ENCODE data around the gene CAMK1.
A peak's percentile ranks its signal among the peaks of the same experiment; 100 is the strongest.

Gene CAMK1

GRCh38 chr3:9769426-9770275, at the start of gene CAMK1:
CAMK1 (minus strand) TSS chr3:9769947; CDS start chr3:9767749, 2,198 bp downstream.
- Histone ChIP-seq H3K36me3 (ENCODE audit: control insufficient read depth, low read length) (no peaks in the 10 kb centered on the region), H3K4me2 (ENCODE audit: low read length) (peak within 1 kb of the TSS; percentile 70), H3K9me3 (ENCODE audit: control insufficient read depth, insufficient read depth, low read length) (no peaks in the 10 kb centered on the region), H3F3A (ENCODE audit: control insufficient read depth, insufficient read depth) (0 out of 2 replicates have a peak, but pooled peaks cover 2% of the 10 kb centered on the region), H3K4me1 (ENCODE audit: control insufficient read depth, low read length) (peaks cover 27% of the 10 kb centered on the region), H4K20me1 (ENCODE audit: control insufficient read depth, insufficient read depth, low read depth, low read length) (no peaks in the 10 kb centered on the region), H3K9me2 (replicated peaks; ENCODE audit: control insufficient read depth, low read length) (no peaks in the 10 kb centered on the region), H3K4me3 (ENCODE audit: low read length) (peak within 1 kb of the TSS; percentile 65), H3K27ac (ENCODE audit: low read depth, low read length) (no peak within 1 kb of the TSS), H3K79me2 (ENCODE audit: control insufficient read depth, low read length) (no peaks in the 10 kb centered on the region), H3K27me3 (ENCODE audit: control insufficient read depth, low read length) (peaks cover 11% of the 10 kb centered on the region)
- TF ChIP-seq, protein P1, sequence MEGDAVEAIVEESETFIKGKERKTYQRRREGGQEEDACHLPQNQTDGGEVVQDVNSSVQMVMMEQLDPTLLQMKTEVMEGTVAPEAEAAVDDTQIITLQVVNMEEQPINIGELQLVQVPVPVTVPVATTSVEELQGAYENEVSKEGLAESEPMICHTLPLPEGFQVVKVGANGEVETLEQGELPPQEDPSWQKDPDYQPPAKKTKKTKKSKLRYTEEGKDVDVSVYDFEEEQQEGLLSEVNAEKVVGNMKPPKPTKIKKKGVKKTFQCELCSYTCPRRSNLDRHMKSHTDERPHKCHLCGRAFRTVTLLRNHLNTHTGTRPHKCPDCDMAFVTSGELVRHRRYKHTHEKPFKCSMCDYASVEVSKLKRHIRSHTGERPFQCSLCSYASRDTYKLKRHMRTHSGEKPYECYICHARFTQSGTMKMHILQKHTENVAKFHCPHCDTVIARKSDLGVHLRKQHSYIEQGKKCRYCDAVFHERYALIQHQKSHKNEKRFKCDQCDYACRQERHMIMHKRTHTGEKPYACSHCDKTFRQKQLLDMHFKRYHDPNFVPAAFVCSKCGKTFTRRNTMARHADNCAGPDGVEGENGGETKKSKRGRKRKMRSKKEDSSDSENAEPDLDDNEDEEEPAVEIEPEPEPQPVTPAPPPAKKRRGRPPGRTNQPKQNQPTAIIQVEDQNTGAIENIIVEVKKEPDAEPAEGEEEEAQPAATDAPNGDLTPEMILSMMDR (IDR thresholded peaks at IDR 0.05; ENCODE audit: low read depth, low read length, poor library complexity, severe bottlenecking), result no peak
- no peak; the same call in 1 of the 2 replicates for TF ChIP-seq EZH2phosphoT487 (IDR thresholded peaks at IDR 0.05; ENCODE audit: borderline replicate concordance, low read length)

GRCh38 chr3:9818666-9819335, 49.1 kb upstream of the CAMK1 start:
- TF ChIP-seq EZH2phosphoT487 (IDR thresholded peaks at IDR 0.05; ENCODE audit: borderline replicate concordance, low read length), result no peak
- TF ChIP-seq, protein P1 (IDR thresholded peaks at IDR 0.05; ENCODE audit: low read depth, low read length, poor library complexity, severe bottlenecking), result no peak
- no peaks in the 10 kb centered on the region for H3K9me2 ChIP-seq (replicated peaks; ENCODE audit: control insufficient read depth, low read length)
- no peaks in the 10 kb centered on the region for H3K79me2 ChIP-seq (ENCODE audit: control insufficient read depth, low read length)
- H3K4me2 ChIP-seq (ENCODE audit: low read length), result no peak overlapping the region
- H4K20me1 ChIP-seq (ENCODE audit: control insufficient read depth, insufficient read depth, low read depth, low read length), result no peaks in the 10 kb centered on the region
- H3K36me3 ChIP-seq (ENCODE audit: control insufficient read depth, low read length), result no peaks in the 10 kb centered on the region; the same call in 1 of the 2 replicates
- no peaks in the 10 kb centered on the region for H3K4me1 ChIP-seq (ENCODE audit: control insufficient read depth, low read length)
- H3K27me3 ChIP-seq (ENCODE audit: control insufficient read depth, low read length), result no peaks in the 10 kb centered on the region
- H3K27ac ChIP-seq (ENCODE audit: low read depth, low read length), result no peak overlapping the region
- no peaks in the 10 kb centered on the region for H3F3A ChIP-seq (ENCODE audit: control insufficient read depth, insufficient read depth)
- no peaks in the 10 kb centered on the region for H3K9me3 ChIP-seq (ENCODE audit: control insufficient read depth, insufficient read depth, low read length)
- H3K4me3 ChIP-seq (ENCODE audit: low read length), result no peak overlapping the region

DNA sequence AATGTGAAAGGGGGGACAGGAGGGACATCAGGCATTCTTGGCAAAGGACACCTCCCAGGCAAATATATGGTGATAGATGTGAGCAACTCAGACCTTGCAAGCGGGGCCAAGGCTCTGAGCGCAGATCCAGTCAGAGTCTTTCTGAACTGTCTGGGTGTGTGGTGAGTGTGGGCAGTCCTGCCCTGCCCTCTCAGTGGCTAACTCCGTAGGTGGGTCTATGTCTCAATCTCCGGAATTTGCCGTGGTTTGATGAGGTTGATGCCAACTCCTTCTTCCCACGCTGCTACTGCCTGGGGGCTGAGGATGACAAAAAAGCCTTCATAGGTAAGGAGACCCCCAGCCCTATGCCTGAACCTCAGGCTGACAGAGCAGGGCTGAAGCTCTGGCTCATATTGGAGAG, 47.7 kb upstream of the CAMK1 start:
- TF ChIP-seq, protein P1 (IDR thresholded peaks at IDR 0.05; ENCODE audit: low read depth, low read length, poor library complexity, severe bottlenecking), result no peak
- TF ChIP-seq EZH2phosphoT487 (IDR thresholded peaks at IDR 0.05; ENCODE audit: borderline replicate concordance, low read length), result no peak
- H3K4me1 ChIP-seq (ENCODE audit: control insufficient read depth, low read length), result no peaks in the 10 kb centered on the region
- H3K9me3 ChIP-seq (ENCODE audit: control insufficient read depth, insufficient read depth, low read length), result no peaks in the 10 kb centered on the region
- no peaks in the 10 kb centered on the region for H3K79me2 ChIP-seq (ENCODE audit: control insufficient read depth, low read length)
- no peaks in the 10 kb centered on the region for H3F3A ChIP-seq (ENCODE audit: control insufficient read depth, insufficient read depth)
- H3K27ac ChIP-seq (ENCODE audit: low read depth, low read length), result no peak overlapping the region
- H3K4me3 ChIP-seq (ENCODE audit: low read length), result no peak overlapping the region
- H3K4me2 ChIP-seq (ENCODE audit: low read length), result no peak overlapping the region
- peaks cover 7% of the 10 kb centered on the region; the same call in 1 of the 2 replicates for H3K36me3 ChIP-seq (ENCODE audit: control insufficient read depth, low read length)
- no peaks in the 10 kb centered on the region for H3K9me2 ChIP-seq (replicated peaks; ENCODE audit: control insufficient read depth, low read length)
- no peaks in the 10 kb centered on the region for H4K20me1 ChIP-seq (ENCODE audit: control insufficient read depth, insufficient read depth, low read depth, low read length)
- no peaks in the 10 kb centered on the region for H3K27me3 ChIP-seq (ENCODE audit: control insufficient read depth, low read length)
